22Rv1 (cell line): ENCODE results near the gene PTBP3.

Experiments
- CTCF ChIP-seq: fragments of 450-650 bp; IDR thresholded peaks from 2 replicates; pipeline ENCODE4 v1.5.1; 2017; ENCODE audit warnings: mild to moderate bottlenecking
- ZFX ChIP-seq: fragments of 450-650 bp; IDR thresholded peaks from 2 replicates; pipeline ENCODE4 v1.6.1; 2017; ENCODE audit warnings: antibody characterized with exemption, borderline replicate concordance

GRCh38 chr9:112337547-112337946 lies 4.1 kb upstream of the PTBP3 start:
- TF ChIP-seq CTCF = no peak
- TF ChIP-seq ZFX = no peak
